ENCODE measurements around the gene CXorf38. TPM values are rescaled to one million over a fixed set of nuclear protein-coding genes. Genes with fewer than 3 reads are reported as not detected.
A peak's percentile ranks its signal among the peaks of the same experiment; 100 is the strongest.

Gene CXorf38
- total RNA-seq, 1 experiment from 2014 or later = 18.3 TPM

GRCh38 chrX:40683245-40683644 lies 35.9 kb upstream of the CXorf38 start:
- H3F3A ChIP-seq (ENCODE audit: low read length, unreplicated experiment) = no peaks in the 10 kb centered on the region
- DNase-seq (no peak), ATAC-seq (no peak)
- peaks cover 17% of the 10 kb centered on the region; the same call in 1 of the 2 replicates for H3K36me3 ChIP-seq (ENCODE audit: low read depth, low read length)
- ChIA-PET POLR2A (ENCODE audit: unreplicated experiment) (no interaction called here), CTCF (no interaction called here)
- H3K4me1 ChIP-seq (ENCODE audit: insufficient read depth, low read length) = no peaks in the 10 kb centered on the region
- no peak overlapping the region for H3K9ac ChIP-seq (ENCODE audit: low read length)
- no peaks in the 10 kb centered on the region for H3K9me3 ChIP-seq (ENCODE audit: low read length)
- no peak overlapping the region for H3K27ac ChIP-seq (ENCODE audit: low read length)
- H3K4me3 ChIP-seq (ENCODE audit: low read length) = no peak overlapping the region
- no peaks in the 10 kb centered on the region for H3K79me2 ChIP-seq (ENCODE audit: low read length)
- H3K4me2 ChIP-seq (ENCODE audit: low read length) = no peak overlapping the region
- no peaks in the 10 kb centered on the region for H4K20me1 ChIP-seq (ENCODE audit: low read length)
- BruUV-seq (replicated peaks) = no TSS peak
- no peaks in the 10 kb centered on the region for H3K27me3 ChIP-seq (ENCODE audit: low read length)
- no peak for TF ChIP-seq EZH2 (IDR thresholded peaks at IDR 0.05; ENCODE audit: low read length, unreplicated experiment)
- no peak for TF ChIP-seq CTCF (conservative IDR thresholded peaks at IDR 0.05; ENCODE audit: low read depth, low read length)
- TF ChIP-seq EZH2phosphoT487 (IDR thresholded peaks at IDR 0.05; ENCODE audit: borderline replicate concordance, low read length) = no peak
- no peak overlapping the region for H2AFZ ChIP-seq (ENCODE audit: low read length)
- no peaks in the 10 kb centered on the region for H3K9me2 ChIP-seq (replicated peaks; ENCODE audit: low read length)
- intact Hi-C loops (cut with micrococcal nuclease) = no loop called here

DNA sequence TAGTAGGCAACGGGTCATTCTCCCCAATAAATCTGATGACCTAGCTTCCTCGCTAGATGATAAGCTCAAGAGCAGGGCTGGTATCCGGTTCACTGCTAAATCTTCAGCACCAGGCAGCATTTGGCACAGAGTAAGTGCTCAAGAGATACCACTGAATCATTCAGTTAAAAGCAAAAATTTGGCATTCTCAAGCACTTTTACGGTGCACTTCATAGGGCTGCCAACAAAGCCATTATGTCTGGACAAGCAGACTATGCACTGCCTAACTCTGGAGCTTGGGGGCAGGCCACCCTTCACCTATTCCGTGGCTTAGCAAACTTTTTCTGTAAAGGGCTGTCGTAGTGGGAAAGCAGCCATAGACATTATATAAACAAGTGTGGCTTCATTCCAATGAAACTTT lies 23.8 kb upstream of the CXorf38 start:
- ChIA-PET CTCF (no interaction called here), POLR2A (ENCODE audit: unreplicated experiment) (interaction anchor here (0.6 kb wide), 1 partner anchor 37 kb away, joined by 3 read pairs; no protein-coding TSS in a partner anchor)
- H3K36me3 ChIP-seq (ENCODE audit: low read depth, low read length) = peaks cover 40% of the 10 kb centered on the region
- H3K27me3 ChIP-seq (ENCODE audit: low read length) = no peaks in the 10 kb centered on the region
- H3K4me3 ChIP-seq (ENCODE audit: low read length) = no peak overlapping the region
- no peak for TF ChIP-seq CTCF (conservative IDR thresholded peaks at IDR 0.05; ENCODE audit: low read depth, low read length)
- no peak for TF ChIP-seq EZH2phosphoT487 (IDR thresholded peaks at IDR 0.05; ENCODE audit: borderline replicate concordance, low read length)
- TF ChIP-seq EZH2 (IDR thresholded peaks at IDR 0.05; ENCODE audit: low read length, unreplicated experiment) = no peak
- no peak overlapping the region for H3K9ac ChIP-seq (ENCODE audit: low read length)
- no TSS peak for BruUV-seq (replicated peaks)
- peak; percentile 37 for ATAC-seq
- no peak for DNase-seq
- no peaks in the 10 kb centered on the region for H3K79me2 ChIP-seq (ENCODE audit: low read length)
- intact Hi-C loops (cut with micrococcal nuclease) = no loop called here
- H3K9me2 ChIP-seq (replicated peaks; ENCODE audit: low read length) = no peaks in the 10 kb centered on the region
- H3K4me1 ChIP-seq (ENCODE audit: insufficient read depth, low read length) = no peaks in the 10 kb centered on the region
- no peak overlapping the region for H2AFZ ChIP-seq (ENCODE audit: low read length)
- H3K4me2 ChIP-seq (ENCODE audit: low read length) = no peak overlapping the region
- H3K9me3 ChIP-seq (ENCODE audit: low read length) = no peaks in the 10 kb centered on the region
- H4K20me1 ChIP-seq (ENCODE audit: low read length) = no peaks in the 10 kb centered on the region
- no peaks in the 10 kb centered on the region for H3F3A ChIP-seq (ENCODE audit: low read length, unreplicated experiment)
- no peak overlapping the region for H3K27ac ChIP-seq (ENCODE audit: low read length)

GRCh38 chrX:40663880-40664630 lies 16.7 kb upstream of the CXorf38 start:
- CTCF ChIA-PET = no interaction called here

More at GRCh38 chrX:40663880-40664630, 16.7 kb upstream of the CXorf38 start:
- Histone ChIP-seq H2AFZ (ENCODE audit: low read length) (no peak overlapping the region), H3K27ac (ENCODE audit: low read length) (no peak overlapping the region), H3K9me3 (ENCODE audit: low read length) (no peaks in the 10 kb centered on the region), H3K9me2 (replicated peaks; ENCODE audit: low read length) (no peaks in the 10 kb centered on the region), H3K27me3 (ENCODE audit: low read length) (no peaks in the 10 kb centered on the region), H3K4me3 (ENCODE audit: low read length) (no peak overlapping the region), H3F3A (ENCODE audit: low read length, unreplicated experiment) (no peaks in the 10 kb centered on the region), H4K20me1 (ENCODE audit: low read length) (no peaks in the 10 kb centered on the region), H3K9ac (ENCODE audit: low read length) (no peak overlapping the region), H3K4me2 (ENCODE audit: low read length) (no peak overlapping the region), H3K4me1 (ENCODE audit: insufficient read depth, low read length) (no peaks in the 10 kb centered on the region), H3K79me2 (ENCODE audit: low read length) (no peaks in the 10 kb centered on the region), H3K36me3 (ENCODE audit: low read depth, low read length) (peaks cover 31% of the 10 kb centered on the region)
- intact Hi-C loops (cut with micrococcal nuclease) = no loop called here
- BruUV-seq (replicated peaks) = no TSS peak
- 0 out of 2 replicates have a peak, but pooled peaks have one; percentile 27 for ATAC-seq
- DNase-seq = peak; percentile 36
- no peak for TF ChIP-seq EZH2 (IDR thresholded peaks at IDR 0.05; ENCODE audit: low read length, unreplicated experiment)
- TF ChIP-seq CTCF (conservative IDR thresholded peaks at IDR 0.05; ENCODE audit: low read depth, low read length) = peak; percentile 50
- POLR2A ChIA-PET (ENCODE audit: unreplicated experiment) = no interaction called here

Data from PC-3 (cell line).